ENCODE data around the gene SHC3. TPM values are rescaled to one million over a fixed set of nuclear protein-coding genes. Genes with fewer than 3 reads are reported as not detected.

Gene SHC3
- total and polyA plus RNA-seq, 2 experiments from 2014 or later: 1.3 to 2.9 TPM

GRCh38 chr9:89049646-89050045 is 129.0 kb downstream of the SHC3 start:
- TF ChIP-seq NANOG (IDR thresholded peaks at IDR 0.05; ENCODE audit: borderline replicate concordance) (no peak), REST (IDR thresholded peaks at IDR 0.05; ENCODE audit: unreplicated experiment) (no peak)
- Histone ChIP-seq H3K9me2 (ENCODE audit: insufficient read depth) (no peaks in the 10 kb centered on the region), H3K4me2 (no peak overlapping the region), H3K36me3 (ENCODE audit: insufficient read depth) (no peaks in the 10 kb centered on the region), H3K4me1 (ENCODE audit: insufficient read depth) (no peaks in the 10 kb centered on the region), H3K27ac (ENCODE audit: low read depth) (no peak overlapping the region), H3K27me3 (ENCODE audit: insufficient read depth) (no peaks in the 10 kb centered on the region), H3K4me3 (no peak overlapping the region), H2AFZ (no peak overlapping the region), H3F3A (replicated peaks; ENCODE audit: low read depth) (no peaks in the 10 kb centered on the region), H3K79me2 (replicated peaks; ENCODE audit: insufficient read depth) (no peaks in the 10 kb centered on the region), H4K20me1 (replicated peaks; ENCODE audit: insufficient read depth) (no peaks in the 10 kb centered on the region)
- Mint-ChIP-seq H3K27ac (no peak overlapping the region), H3K27me3 (ENCODE audit: insufficient read depth, low read depth, poor library complexity) (peaks cover 3% of the 10 kb centered on the region), H3K36me3 (ENCODE audit: low read depth) (no peaks in the 10 kb centered on the region), H3K4me3 (no peak overlapping the region), H3K4me1 (no peaks in the 10 kb centered on the region), H3K9me3 (no peaks in the 10 kb centered on the region)
- ATAC-seq: no peak
- DNase-seq (ENCODE audit: low spot score): no peak

GRCh38 chr9:89048616-89049015 is 130.0 kb downstream of the SHC3 start:
- ATAC-seq: peak; percentile 87
- Mint-ChIP-seq H3K4me3 (no peak overlapping the region), H3K9me3 (no peaks in the 10 kb centered on the region), H3K4me1 (no peaks in the 10 kb centered on the region), H3K27ac (no peak overlapping the region), H3K36me3 (ENCODE audit: low read depth) (no peaks in the 10 kb centered on the region), H3K27me3 (ENCODE audit: insufficient read depth, low read depth, poor library complexity) (peaks cover 3% of the 10 kb centered on the region)
- H3F3A ChIP-seq (replicated peaks; ENCODE audit: low read depth): no peaks in the 10 kb centered on the region
- H3K36me3 ChIP-seq (ENCODE audit: insufficient read depth): no peaks in the 10 kb centered on the region
- H3K9me2 ChIP-seq (ENCODE audit: insufficient read depth): no peaks in the 10 kb centered on the region
- H2AFZ ChIP-seq: no peak overlapping the region
- no peak overlapping the region for H3K4me2 ChIP-seq
- no peaks in the 10 kb centered on the region for H3K27me3 ChIP-seq (ENCODE audit: insufficient read depth)
- H3K27ac ChIP-seq (ENCODE audit: low read depth): no peak overlapping the region
- DNase-seq (ENCODE audit: low spot score): peak; percentile 54
- H3K4me3 ChIP-seq: no peak overlapping the region
- TF ChIP-seq EZH2phosphoT487 (IDR thresholded peaks at IDR 0.05; ENCODE audit: unreplicated experiment): no peak
- no peak for TF ChIP-seq ZNF462 (CRISPR knock-in tag; IDR thresholded peaks at IDR 0.05)
- TF ChIP-seq ETS1 (IDR thresholded peaks at IDR 0.05): no peak
- no peak for TF ChIP-seq POLR2AphosphoS5 (IDR thresholded peaks at IDR 0.05; ENCODE audit: low read depth)
- no peak for TF ChIP-seq ZNF331 (CRISPR knock-in tag; IDR thresholded peaks at IDR 0.05; ENCODE audit: low read depth)
- peak in 1 of 2 experiments; percentile 58; a peak in 3 of 4 replicates for TF ChIP-seq CTCF (conservative IDR thresholded peaks at IDR 0.05; ENCODE audit: low read depth in 2 of 2)
- H3K79me2 ChIP-seq (replicated peaks; ENCODE audit: insufficient read depth): no peaks in the 10 kb centered on the region
- no peaks in the 10 kb centered on the region for H4K20me1 ChIP-seq (replicated peaks; ENCODE audit: insufficient read depth)
- H3K4me1 ChIP-seq (ENCODE audit: insufficient read depth): no peaks in the 10 kb centered on the region

All from GM23338 (cell line).